Neuronal stem cell (in vitro differentiated cells): ENCODE data around the gene GPX1.
"Not testable (repeated sequence)": the region's sequence is repeated elsewhere in the genome, so short reads cannot be mapped to it uniquely, and the experiment has no call there.

Experiments
- DNase-seq: peaks from one replicate; pipeline ENCODE4 v3.0.0-alpha.2; 2013; ENCODE audit warnings: low spot score
- H2AFZ ChIP-seq: one replicate; pipeline ENCODE4 v1.6.1; 2013; ENCODE audit warnings: mild to moderate bottlenecking, low read length, inconsistent platforms
- H2AK5ac ChIP-seq: 2 replicates; pipeline ENCODE4 v1.6.1; 2013; ENCODE audit warnings: low read depth, mild to moderate bottlenecking, inconsistent platforms, low read length, moderate library complexity, mixed read lengths
- H2BK120ac ChIP-seq: 2 replicates; pipeline ENCODE4 v1.6.1; 2013; ENCODE audit warnings: low read depth, mild to moderate bottlenecking, inconsistent platforms, low read length, moderate library complexity, mixed read lengths
- H2BK12ac ChIP-seq: one replicate; pipeline ENCODE4 v1.6.1; 2013; ENCODE audit warnings: low read length, inconsistent platforms
- H2BK15ac ChIP-seq: 2 replicates; pipeline ENCODE4 v1.6.1; 2013; ENCODE audit warnings: mild to moderate bottlenecking, low read length, inconsistent platforms, mixed read lengths
- H2BK5ac ChIP-seq: one replicate; pipeline ENCODE4 v1.6.1; 2013; ENCODE audit warnings: inconsistent platforms, mild to moderate bottlenecking, low read length, moderate library complexity
- H3K14ac ChIP-seq: one replicate; pipeline ENCODE4 v1.6.1; 2013; ENCODE audit warnings: low read length, inconsistent platforms
- H3K18ac ChIP-seq: 2 replicates; pipeline ENCODE4 v1.6.1; 2013; ENCODE audit warnings: low read length, inconsistent platforms
- H3K23ac ChIP-seq: 2 replicates; pipeline ENCODE4 v1.6.1; 2013; ENCODE audit warnings: low read depth, mild to moderate bottlenecking, mixed read lengths, low read length, inconsistent platforms; ENCODE audit not compliant: poor library complexity
- H3K27ac ChIP-seq: replicated peaks from 3 replicates; pipeline ENCODE4 v1.5.1; 2013; ENCODE audit warnings: low read length, inconsistent platforms
- H3K27me3 ChIP-seq, 3 experiments: 2 replicates each; pipeline ENCODE4 v1.6.1; 2013; ENCODE audit warnings: low read length in 3 of 3, mild to moderate bottlenecking in 2 of 3, inconsistent platforms in 1 of 3, low read depth in 1 of 3, mixed read lengths in 1 of 3, moderate library complexity in 1 of 3; ENCODE audit not compliant: control insufficient read depth in 3 of 3, insufficient read depth in 3 of 3
- H3K36me3 ChIP-seq, 2 donors: replicated peaks in 1 of 2; 2 replicates each; pipeline ENCODE4 v1.6.1; 2013; ENCODE audit warnings: low read length in 2 of 2; ENCODE audit not compliant: control insufficient read depth in 2 of 2, insufficient read depth in 2 of 2
- H3K4ac ChIP-seq: 2 replicates; pipeline ENCODE4 v1.6.1; 2013; ENCODE audit warnings: inconsistent platforms, mild to moderate bottlenecking, low read length, moderate library complexity
- H3K4me1 ChIP-seq, 2 donors: 1 replicate in 1 of 2; 2 replicates in 1 of 2; pipeline ENCODE4 v1.6.1; 2013; ENCODE audit warnings: low read length in 2 of 2, low read depth in 1 of 2; ENCODE audit not compliant: control insufficient read depth in 2 of 2, insufficient read depth in 1 of 2
- H3K4me2 ChIP-seq: one replicate; pipeline ENCODE4 v1.6.1; 2013; ENCODE audit warnings: mild to moderate bottlenecking, low read length, inconsistent platforms; ENCODE audit not compliant: insufficient read depth, poor library complexity, severe bottlenecking
- H3K4me3 ChIP-seq, 2 donors: 2 replicates each; pipeline ENCODE4 v1.5.1; 2013; ENCODE audit warnings: low read length in 2 of 2, mild to moderate bottlenecking in 2 of 2, inconsistent platforms in 1 of 2, moderate library complexity in 1 of 2
- H3K79me1 ChIP-seq: one replicate; pipeline ENCODE4 v1.6.1; 2013; ENCODE audit warnings: low read depth, mild to moderate bottlenecking, inconsistent platforms, low read length, moderate library complexity
- H3K9ac ChIP-seq: one replicate; pipeline ENCODE4 v1.6.1; 2013; ENCODE audit warnings: mild to moderate bottlenecking, low read depth, low read length, inconsistent platforms; ENCODE audit not compliant: poor library complexity
- H3K9me3 ChIP-seq, 2 donors: replicated peaks in 1 of 2; 2 replicates each; pipeline versions ENCODE3 to v1.6.1; 2013; ENCODE audit warnings: low read length in 2 of 2, mild to moderate bottlenecking in 2 of 2, inconsistent platforms in 1 of 2, low read depth in 1 of 2, mixed read lengths in 1 of 2, moderate library complexity in 1 of 2; ENCODE audit not compliant: control insufficient read depth in 2 of 2, insufficient read depth in 1 of 2
- H4K8ac ChIP-seq: one replicate; pipeline ENCODE4 v1.6.1; 2013; ENCODE audit warnings: low read depth, mild to moderate bottlenecking, inconsistent platforms, low read length, moderate library complexity
- H4K91ac ChIP-seq: one replicate; pipeline ENCODE4 v1.6.1; 2013; ENCODE audit warnings: low read length, low read depth, mild to moderate bottlenecking, inconsistent platforms; ENCODE audit not compliant: poor library complexity
- WGBS, 2 donors: extraction: QIAGEN DNeasy Blood & Tissue Kit; methylation state at CpG; one replicate each; pipeline ENCODE4 v1.1.7; 2013; ENCODE audit warnings: missing lambda C conversion rate in 2 of 2, mixed read lengths in 1 of 2; ENCODE audit not compliant: insufficient read length in 2 of 2, insufficient replicate concordance in 1 of 2; ENCODE audit errors: extremely low coverage in 2 of 2; 5-methylcytosine and 5-hydroxymethylcytosine counted together

GPX1 gene

GRCh38 chr3:49401766-49402165, 43.6 kb upstream of the GPX1 start:
- no CpG with 5 or more reads among the region's 2 CpGs for WGBS, 2 donors
- no peak overlapping the region for H2AK5ac ChIP-seq
- H2BK120ac ChIP-seq = no peak overlapping the region
- no peak overlapping the region for H3K9ac ChIP-seq
- no peak for DNase-seq
- no peak overlapping the region for H3K23ac ChIP-seq
- H3K4me3 ChIP-seq = no peak overlapping the region
- peaks cover 4 to 56% of the 10 kb centered on the region in 2 donors for H3K36me3 ChIP-seq
- H2BK15ac ChIP-seq = no peak overlapping the region
- no peak overlapping the region for H4K8ac ChIP-seq
- peaks cover 7% of the 10 kb centered on the region for H3K79me1 ChIP-seq
- H3K27me3 ChIP-seq = no peaks in the 10 kb centered on the region
- H2BK12ac ChIP-seq = no peak overlapping the region
- no peak overlapping the region for H2AFZ ChIP-seq
- no peaks in the 10 kb centered on the region for H3K4me1 ChIP-seq
- no peak overlapping the region for H3K14ac ChIP-seq
- no peak overlapping the region for H3K4ac ChIP-seq
- no peak overlapping the region for H3K4me2 ChIP-seq
- no peak overlapping the region for H3K27ac ChIP-seq
- no peak overlapping the region for H2BK5ac ChIP-seq
- no peak overlapping the region for H4K91ac ChIP-seq
- H3K18ac ChIP-seq = no peak overlapping the region
- H3K9me3 ChIP-seq = peaks cover 0 to 4% of the 10 kb centered on the region in 2 donors

- Histone ChIP-seq H3K14ac (no peak overlapping the region), H3K23ac (no peak overlapping the region), H3K36me3 (peaks cover 4 to 69% of the 10 kb centered on the region in 2 donors), H2BK12ac (no peak overlapping the region), H4K8ac (no peak overlapping the region), H2BK15ac (no peak overlapping the region), H3K4me3 (no peak overlapping the region), H2AK5ac (no peak overlapping the region), H3K9ac (no peak overlapping the region), H3K4me2 (no peak overlapping the region), H3K4ac (no peak overlapping the region), H3K18ac (no peak overlapping the region), H3K79me1 (peaks cover 7% of the 10 kb centered on the region), H2BK120ac (no peak overlapping the region), H3K4me1 (no peaks in the 10 kb centered on the region), H3K27me3 (no peaks in the 10 kb centered on the region), H3K9me3 (peaks cover 0 to 8% of the 10 kb centered on the region in 2 donors), H3K27ac (no peak overlapping the region), H2BK5ac (no peak overlapping the region), H2AFZ (no peak overlapping the region), H4K91ac (no peak overlapping the region)
- WGBS, 2 donors = no CpG with 5 or more reads among the region's 3 CpGs
- no peak for DNase-seq
Measured at GRCh38 chr3:49399461-49399860, 41.3 kb upstream of the GPX1 start.

GRCh38 chr3:49397470-49397869, 39.3 kb upstream of the GPX1 start:
- Histone ChIP-seq H3K36me3 (peaks cover 3 to 66% of the 10 kb centered on the region in 2 donors), H3K23ac (no peak overlapping the region), H3K4me1 (no peaks in the 10 kb centered on the region), H2AK5ac (no peak overlapping the region), H3K4ac (no peak overlapping the region), H3K9me3 (peaks cover 0 to 3% of the 10 kb centered on the region in 2 donors), H3K4me2 (no peak overlapping the region), H3K18ac (no peak overlapping the region), H2BK5ac (no peak overlapping the region), H3K27me3 (no peaks in the 10 kb centered on the region), H3K14ac (no peak overlapping the region), H3K4me3 (no peak overlapping the region), H2BK15ac (no peak overlapping the region), H3K27ac (no peak overlapping the region), H3K9ac (no peak overlapping the region), H3K79me1 (peaks cover 1% of the 10 kb centered on the region), H2BK12ac (no peak overlapping the region), H4K8ac (no peak overlapping the region), H4K91ac (no peak overlapping the region), H2AFZ (no peak overlapping the region), H2BK120ac (no peak overlapping the region)
- no peak for DNase-seq
- no CpG with 5 or more reads among the region's 4 CpGs for WGBS, 2 donors

GRCh38 chr3:49391310-49391709, 33.2 kb upstream of the GPX1 start:
- H3K27me3 ChIP-seq, H4K8ac ChIP-seq, H3K4me1 ChIP-seq, H2BK120ac ChIP-seq, H3K27ac ChIP-seq, H3K79me1 ChIP-seq, H2BK5ac ChIP-seq, H4K91ac ChIP-seq, H2BK12ac ChIP-seq, H3K4ac ChIP-seq, H2AFZ ChIP-seq, DNase-seq, H2AK5ac ChIP-seq, H3K23ac ChIP-seq, H2BK15ac ChIP-seq, H3K18ac ChIP-seq, H3K4me2 ChIP-seq, H3K14ac ChIP-seq, H3K4me3 ChIP-seq, H3K9ac ChIP-seq: not testable (repeated sequence)
- Histone ChIP-seq H3K9me3 (peaks cover 0 to 12% of the 10 kb centered on the region in 2 donors), H3K36me3 (peaks cover 2 to 57% of the 10 kb centered on the region in 2 donors)
- WGBS, 2 donors = no CpG with 5 or more reads among the region's 10 CpGs
